Measurements from ENCODE around the gene MESP1.

MESP1 gene

DNA sequence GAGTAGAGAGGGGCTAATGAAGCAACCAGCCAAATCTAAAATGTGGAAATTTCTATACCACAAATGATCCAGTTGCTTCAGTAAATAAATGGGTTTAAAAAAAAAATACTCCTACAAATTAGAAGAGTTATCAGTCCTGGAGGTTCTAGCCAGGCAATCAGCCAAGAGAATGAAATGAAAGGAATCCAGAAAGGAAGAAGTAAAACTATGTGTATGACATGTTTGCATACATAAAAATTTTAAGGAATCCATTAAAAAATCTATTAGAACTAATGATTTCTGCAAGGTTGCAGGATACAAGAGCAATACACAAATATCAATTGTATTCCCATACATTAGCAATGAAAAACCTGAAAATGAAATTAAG lies 34.7 kb upstream of the MESP1 start:
- Histone ChIP-seq H2AK5ac (ENCODE audit: low read depth, low read length) (no peak overlapping the region), H3K23ac (ENCODE audit: low read depth, low read length, poor library complexity) (no peak overlapping the region), H2AFZ (ENCODE audit: low read length) (no peak overlapping the region), H3K27ac (replicated peaks; ENCODE audit: low read length) (no peak overlapping the region), H2BK5ac (ENCODE audit: low read length) (no peak overlapping the region), H3K4me2 (ENCODE audit: insufficient read depth, low read length, poor library complexity, severe bottlenecking) (no peak overlapping the region), H3K18ac (ENCODE audit: low read length) (no peak overlapping the region), H3K14ac (ENCODE audit: low read length) (no peak overlapping the region), H3K9ac (ENCODE audit: low read depth, low read length, poor library complexity) (no peak overlapping the region), H3K27me3 (ENCODE audit: control insufficient read depth in 3 of 3, insufficient read depth in 3 of 3, low read depth in 1 of 3, low read length in 3 of 3) (peaks cover 0 to 4% (median 0%) of the 10 kb centered on the region in 3 experiments), H4K8ac (ENCODE audit: low read depth, low read length) (no peak overlapping the region), H4K91ac (ENCODE audit: low read depth, low read length, poor library complexity) (no peak overlapping the region), H3K4me1 (ENCODE audit: control insufficient read depth in 2 of 2, insufficient read depth in 1 of 2, low read depth in 1 of 2, low read length in 2 of 2) (no peaks in the 10 kb centered on the region), H3K4me3 (ENCODE audit: low read length in 2 of 2) (no peak overlapping the region), H3K36me3 (replicated peaks in 1 of 2; ENCODE audit: control insufficient read depth in 2 of 2, insufficient read depth in 2 of 2, low read length in 2 of 2) (no peaks in the 10 kb centered on the region), H3K4ac (ENCODE audit: low read length) (no peak overlapping the region), H3K9me3 (replicated peaks in 1 of 2; ENCODE audit: control insufficient read depth in 2 of 2, insufficient read depth in 1 of 2, low read depth in 1 of 2, low read length in 2 of 2) (peaks cover 3 to 4% of the 10 kb centered on the region in 2 donors), H3K79me1 (ENCODE audit: low read depth, low read length) (no peaks in the 10 kb centered on the region), H2BK120ac (ENCODE audit: low read depth, low read length) (no peak overlapping the region), H2BK12ac (ENCODE audit: low read length) (no peak overlapping the region), H2BK15ac (ENCODE audit: low read length) (no peak overlapping the region)
- DNase-seq (ENCODE audit: low spot score): no peak

DNA sequence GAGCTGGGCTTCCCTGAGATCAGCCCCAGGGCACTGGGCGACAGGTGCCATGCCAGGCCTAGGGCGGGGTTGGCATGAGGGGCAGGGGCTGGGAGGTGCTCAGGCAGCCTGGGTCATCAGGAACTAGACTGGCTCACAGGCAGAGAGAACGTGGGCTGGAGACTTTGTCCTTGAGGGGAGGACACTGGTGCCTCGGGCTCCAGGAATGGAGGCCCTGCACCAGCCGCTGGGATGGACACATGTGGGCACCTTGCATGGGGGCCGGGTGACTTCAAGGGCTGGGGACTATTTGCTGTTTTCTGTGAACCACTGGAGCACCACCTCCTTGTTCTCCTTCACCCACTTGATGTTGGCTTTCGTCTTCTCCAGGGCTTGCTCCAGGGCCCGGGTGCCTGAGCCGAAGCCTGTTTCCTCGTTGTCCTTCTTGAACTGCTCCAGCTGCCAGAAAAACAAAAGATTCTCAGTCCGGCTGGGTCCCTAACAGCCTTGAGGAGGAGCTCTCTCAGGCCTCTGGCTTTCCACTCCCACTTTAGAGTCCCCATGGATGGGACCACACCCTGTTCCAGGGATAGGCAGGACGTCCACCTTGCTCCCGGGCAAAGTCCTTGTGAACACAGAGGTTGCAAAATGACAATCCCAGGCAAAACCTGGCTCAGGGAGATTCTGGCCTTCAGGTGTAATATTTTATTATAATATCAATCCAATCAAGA lies 34.2 kb upstream of the MESP1 start:
- Histone ChIP-seq H3K4me2 (ENCODE audit: insufficient read depth, low read length, poor library complexity, severe bottlenecking) (no peak overlapping the region), H4K91ac (ENCODE audit: low read depth, low read length, poor library complexity) (no peak overlapping the region), H2BK12ac (ENCODE audit: low read length) (no peak overlapping the region), H4K8ac (ENCODE audit: low read depth, low read length) (peak overlapping the region; percentile 43), H3K79me1 (ENCODE audit: low read depth, low read length) (no peaks in the 10 kb centered on the region), H3K36me3 (replicated peaks in 1 of 2; ENCODE audit: control insufficient read depth in 2 of 2, insufficient read depth in 2 of 2, low read length in 2 of 2) (no peaks in the 10 kb centered on the region), H3K4me1 (ENCODE audit: control insufficient read depth in 2 of 2, insufficient read depth in 1 of 2, low read depth in 1 of 2, low read length in 2 of 2) (no peaks in the 10 kb centered on the region), H3K4me3 (ENCODE audit: low read length in 2 of 2) (no peak overlapping the region), H3K27me3 (ENCODE audit: control insufficient read depth in 3 of 3, insufficient read depth in 3 of 3, low read depth in 1 of 3, low read length in 3 of 3) (peaks cover 0 to 4% (median 0%) of the 10 kb centered on the region in 3 experiments), H3K9ac (ENCODE audit: low read depth, low read length, poor library complexity) (no peak overlapping the region), H2BK15ac (ENCODE audit: low read length) (no peak overlapping the region), H3K4ac (ENCODE audit: low read length) (no peak overlapping the region), H2BK120ac (ENCODE audit: low read depth, low read length) (no peak overlapping the region), H2BK5ac (ENCODE audit: low read length) (peak overlapping the region; percentile 39), H2AK5ac (ENCODE audit: low read depth, low read length) (no peak overlapping the region), H3K27ac (replicated peaks; ENCODE audit: low read length) (no peak overlapping the region), H3K14ac (ENCODE audit: low read length) (peak overlapping the region; percentile 8), H2AFZ (ENCODE audit: low read length) (no peak overlapping the region), H3K18ac (ENCODE audit: low read length) (no peak overlapping the region), H3K9me3 (replicated peaks in 1 of 2; ENCODE audit: control insufficient read depth in 2 of 2, insufficient read depth in 1 of 2, low read depth in 1 of 2, low read length in 2 of 2) (peaks cover 3 to 4% of the 10 kb centered on the region in 2 donors), H3K23ac (ENCODE audit: low read depth, low read length, poor library complexity) (no peak overlapping the region)
- no peak for DNase-seq (ENCODE audit: low spot score)
- WGBS, 2 donors (ENCODE audit: extremely low coverage in 2 of 2, insufficient read length in 2 of 2, insufficient replicate concordance in 1 of 2): no CpG with 5 or more reads among the region's 13 CpGs

DNA sequence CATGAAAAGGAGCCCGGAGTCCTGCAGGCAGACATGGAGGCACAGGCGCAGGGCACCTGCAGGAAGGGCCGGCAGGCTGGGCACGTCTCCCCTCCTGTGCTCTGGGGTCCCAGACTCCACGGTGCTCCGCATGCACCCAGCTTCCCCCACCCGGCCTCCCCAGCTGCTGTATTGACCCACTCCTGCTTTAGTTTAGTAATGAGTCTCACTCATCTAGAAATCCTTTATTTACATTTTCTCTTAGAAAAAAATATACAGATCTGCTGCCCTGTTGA lies 33.6 kb upstream of the MESP1 start:
- Histone ChIP-seq H3K9me3 (replicated peaks in 1 of 2; ENCODE audit: control insufficient read depth in 2 of 2, insufficient read depth in 1 of 2, low read depth in 1 of 2, low read length in 2 of 2) (peaks cover 3 to 4% of the 10 kb centered on the region in 2 donors), H3K27me3 (ENCODE audit: control insufficient read depth in 3 of 3, insufficient read depth in 3 of 3, low read depth in 1 of 3, low read length in 3 of 3) (peaks cover 0 to 4% (median 0%) of the 10 kb centered on the region in 3 experiments), H3K27ac (replicated peaks; ENCODE audit: low read length) (no peak overlapping the region), H2BK12ac (ENCODE audit: low read length) (no peak overlapping the region), H3K9ac (ENCODE audit: low read depth, low read length, poor library complexity) (no peak overlapping the region), H2AFZ (ENCODE audit: low read length) (no peak overlapping the region), H2AK5ac (ENCODE audit: low read depth, low read length) (no peak overlapping the region), H3K23ac (ENCODE audit: low read depth, low read length, poor library complexity) (no peak overlapping the region), H3K4me1 (ENCODE audit: control insufficient read depth in 2 of 2, insufficient read depth in 1 of 2, low read depth in 1 of 2, low read length in 2 of 2) (no peaks in the 10 kb centered on the region), H3K4me3 (ENCODE audit: low read length in 2 of 2) (no peak overlapping the region), H4K91ac (ENCODE audit: low read depth, low read length, poor library complexity) (no peak overlapping the region), H2BK5ac (ENCODE audit: low read length) (peak overlapping the region; percentile 39), H3K14ac (ENCODE audit: low read length) (peak overlapping the region; percentile 71), H2BK15ac (ENCODE audit: low read length) (no peak overlapping the region), H4K8ac (ENCODE audit: low read depth, low read length) (no peak overlapping the region), H3K18ac (ENCODE audit: low read length) (no peak overlapping the region), H3K4me2 (ENCODE audit: insufficient read depth, low read length, poor library complexity, severe bottlenecking) (no peak overlapping the region), H2BK120ac (ENCODE audit: low read depth, low read length) (no peak overlapping the region), H3K36me3 (replicated peaks in 1 of 2; ENCODE audit: control insufficient read depth in 2 of 2, insufficient read depth in 2 of 2, low read length in 2 of 2) (no peaks in the 10 kb centered on the region), H3K79me1 (ENCODE audit: low read depth, low read length) (no peaks in the 10 kb centered on the region), H3K4ac (ENCODE audit: low read length) (no peak overlapping the region)
- no peak for DNase-seq (ENCODE audit: low spot score)
- no CpG with 5 or more reads among the region's 7 CpGs for WGBS, 2 donors (ENCODE audit: extremely low coverage in 2 of 2, insufficient read length in 2 of 2, insufficient replicate concordance in 1 of 2)

DNA sequence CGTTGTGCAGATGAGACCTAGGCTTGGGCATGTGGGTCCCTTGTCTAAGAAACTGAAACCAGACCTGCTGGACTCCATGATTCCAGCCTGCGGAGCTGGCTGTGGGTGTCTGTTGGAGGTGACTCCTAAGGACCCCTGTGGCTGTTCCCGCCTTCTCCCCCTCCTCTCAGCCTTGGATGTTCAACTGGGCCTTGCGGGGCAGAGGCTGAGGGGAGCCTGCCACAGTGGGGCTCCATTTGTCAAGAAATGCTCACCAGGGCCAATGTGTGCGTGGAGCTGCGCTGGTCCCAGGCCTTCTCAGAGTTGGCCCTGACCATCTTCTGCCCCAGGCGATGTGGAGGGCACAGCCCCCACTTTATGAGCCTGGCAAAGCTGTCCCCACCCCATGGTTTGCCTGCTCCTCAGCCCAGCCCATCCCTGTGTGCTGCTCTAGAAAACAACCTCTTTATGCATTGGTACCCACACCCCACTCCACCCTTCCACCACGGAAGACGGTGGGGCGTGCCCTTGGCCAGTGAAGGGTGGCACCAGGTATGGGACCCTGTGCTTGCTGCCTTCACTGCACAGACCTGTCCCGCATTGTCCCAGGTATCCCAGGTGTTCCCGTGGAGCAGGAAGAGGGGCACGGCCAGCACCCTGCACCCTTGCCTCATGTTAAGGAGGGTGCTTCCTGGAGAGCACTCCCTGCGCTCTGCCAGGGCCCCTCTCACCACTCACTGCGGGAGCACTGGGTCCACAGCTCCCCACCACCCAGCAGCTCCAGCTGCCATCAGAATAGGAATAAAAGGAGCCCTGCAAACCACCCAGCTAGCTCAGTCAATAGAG lies 33.0 kb upstream of the MESP1 start:
- Histone ChIP-seq H3K9ac (ENCODE audit: low read depth, low read length, poor library complexity) (peak overlapping the region; percentile 44), H3K4ac (ENCODE audit: low read length) (peak overlapping the region; percentile 67), H3K4me3 (ENCODE audit: low read length in 2 of 2) (no peak overlapping the region), H3K9me3 (replicated peaks in 1 of 2; ENCODE audit: control insufficient read depth in 2 of 2, insufficient read depth in 1 of 2, low read depth in 1 of 2, low read length in 2 of 2) (peaks cover 3 to 4% of the 10 kb centered on the region in 2 donors), H2BK120ac (ENCODE audit: low read depth, low read length) (no peak overlapping the region), H3K36me3 (replicated peaks in 1 of 2; ENCODE audit: control insufficient read depth in 2 of 2, insufficient read depth in 2 of 2, low read length in 2 of 2) (no peaks in the 10 kb centered on the region), H3K27me3 (ENCODE audit: control insufficient read depth in 3 of 3, insufficient read depth in 3 of 3, low read depth in 1 of 3, low read length in 3 of 3) (peaks cover 0 to 4% (median 0%) of the 10 kb centered on the region in 3 experiments), H2BK15ac (ENCODE audit: low read length) (no peak overlapping the region), H2AK5ac (ENCODE audit: low read depth, low read length) (peak overlapping the region; percentile 84), H4K8ac (ENCODE audit: low read depth, low read length) (no peak overlapping the region), H2BK5ac (ENCODE audit: low read length) (no peak overlapping the region), H3K23ac (ENCODE audit: low read depth, low read length, poor library complexity) (no peak overlapping the region), H3K4me1 (ENCODE audit: control insufficient read depth in 2 of 2, insufficient read depth in 1 of 2, low read depth in 1 of 2, low read length in 2 of 2) (no peaks in the 10 kb centered on the region), H2AFZ (ENCODE audit: low read length) (no peak overlapping the region), H2BK12ac (ENCODE audit: low read length) (no peak overlapping the region), H3K14ac (ENCODE audit: low read length) (peak overlapping the region; percentile 71), H4K91ac (ENCODE audit: low read depth, low read length, poor library complexity) (peak overlapping the region; percentile 72), H3K18ac (ENCODE audit: low read length) (peak overlapping the region; percentile 58), H3K27ac (replicated peaks; ENCODE audit: low read length) (no peak overlapping the region), H3K4me2 (ENCODE audit: insufficient read depth, low read length, poor library complexity, severe bottlenecking) (no peak overlapping the region), H3K79me1 (ENCODE audit: low read depth, low read length) (no peaks in the 10 kb centered on the region)
- WGBS, 2 donors (ENCODE audit: extremely low coverage in 2 of 2, insufficient read length in 2 of 2, insufficient replicate concordance in 1 of 2): no CpG with 5 or more reads among the region's 15 CpGs
- DNase-seq (ENCODE audit: low spot score): no peak
